SK-N-SH (cell line): ENCODE data around the gene OR51E1. TPM values are rescaled to one million over a fixed set of nuclear protein-coding genes. Genes with fewer than 3 reads are reported as not detected.

ENCODE experiments used
- CTCF ChIA-PET: fragments of 300-600, 350-600 bp; formaldehyde crosslinking; extraction: SDS; loops from one replicate; lab custom pipeline; 2021; lab: Yijun Ruan, JAX
- POLR2A ChIA-PET: fragments of 350-600 bp; sonication (Branson Sonifier 250); formaldehyde crosslinking; extraction: SDS; loops from one replicate; lab custom pipeline; 2020; ENCODE audit warnings: antibody characterized with exemption, inconsistent platforms; lab: Yijun Ruan, JAX
- DNase-seq: peaks from one replicate; pipeline ENCODE4 v3.0.0; 2012
- H2AFZ ChIP-seq: fragments of 200-600 bp; sonication (generic); 2 replicates; pipeline ENCODE4 v1.8.1; 2016; ENCODE audit warnings: antibody characterized with exemption, mild to moderate bottlenecking, low read depth
- H3F3A ChIP-seq: fragments of 200-600 bp; sonication (generic); replicated peaks from 2 replicates; pipeline ENCODE3; 2016; ENCODE audit warnings: antibody characterized with exemption, mild to moderate bottlenecking; ENCODE audit not compliant: insufficient read depth
- H3K27ac ChIP-seq, 2 experiments: fragments of 200-500 bp in 1 of 2; fragments of 200-600 bp in 1 of 2; sonication (Bioruptor generic) in 1 of 2; sonication (generic), shearing (Covaris generic) in 1 of 2; 2 replicates each; pipeline versions ENCODE4 v1.5.1 to v1.6.1; 2014 to 2016; ENCODE audit warnings: low read depth in 2 of 2, inconsistent platforms in 1 of 2, low read length in 1 of 2, mild to moderate bottlenecking in 1 of 2, mixed read lengths in 1 of 2
- H3K27me3 ChIP-seq: fragments of 200-600 bp; sonication (generic), shearing (Covaris generic); 2 replicates; pipeline ENCODE4 v1.6.1; 2016; ENCODE audit warnings: mixed run types; ENCODE audit not compliant: insufficient read depth
- H3K36me3 ChIP-seq, 2 experiments: fragments of 200-500 bp in 1 of 2; fragments of 200-600 bp in 1 of 2; sonication (Bioruptor generic) in 1 of 2; sonication (generic) in 1 of 2; replicated peaks in 1 of 2; 2 replicates each; pipeline versions ENCODE3 to v1.5.1; 2014 to 2016; ENCODE audit warnings: low read length in 1 of 2, mild to moderate bottlenecking in 1 of 2; ENCODE audit not compliant: insufficient read depth in 2 of 2, control insufficient read depth in 1 of 2
- H3K4me1 ChIP-seq, 2 experiments: fragments of 200-500 bp in 1 of 2; fragments of 200-600 bp in 1 of 2; sonication (Bioruptor generic) in 1 of 2; sonication (generic), shearing (Covaris generic) in 1 of 2; 2 replicates each; pipeline versions ENCODE4 v1.5.1 to v1.6.1; 2014 to 2016; ENCODE audit warnings: low read depth in 1 of 2, low read length in 1 of 2, mixed run types in 1 of 2; ENCODE audit not compliant: insufficient read depth in 2 of 2, control insufficient read depth in 1 of 2
- H3K4me2 ChIP-seq: fragments of 200-600 bp; sonication (generic), shearing (Covaris generic); 2 replicates; pipeline ENCODE4 v1.6.1; 2017; ENCODE audit warnings: mixed run types
- H3K4me3 ChIP-seq, 2 experiments: fragments of 200-500 bp in 1 of 2; fragments of 200-600 bp in 1 of 2; sonication (Bioruptor generic) in 1 of 2; sonication (generic), shearing (Covaris generic) in 1 of 2; 2 replicates each; pipeline versions ENCODE4 v1.5.1 to v1.8.1; 2014 to 2016; ENCODE audit warnings: low read depth in 2 of 2, inconsistent platforms in 1 of 2, low read length in 1 of 2, mild to moderate bottlenecking in 1 of 2, mixed read lengths in 1 of 2, moderate library complexity in 1 of 2
- H3K79me2 ChIP-seq: fragments of 200-600 bp; sonication (generic); 2 replicates; pipeline ENCODE4 v1.8.1; 2017; ENCODE audit warnings: mild to moderate bottlenecking; ENCODE audit not compliant: insufficient read depth
- H3K9ac ChIP-seq: fragments of 200-600 bp; sonication (generic); 2 replicates; pipeline ENCODE4 v1.6.1; 2017; ENCODE audit warnings: mixed run types
- H3K9me2 ChIP-seq: fragments of 200-600 bp; sonication (generic); 2 replicates; pipeline ENCODE4 v1.6.1; 2017; ENCODE audit warnings: mixed run types
- H3K9me3 ChIP-seq: fragments of 200-600 bp; sonication (generic); 2 replicates; pipeline ENCODE4 v1.6.1; 2017; ENCODE audit warnings: mixed run types, mild to moderate bottlenecking, moderate library complexity
- H4K20me1 ChIP-seq: fragments of 200-600 bp; sonication (generic); 2 replicates; pipeline ENCODE4 v1.6.1; 2017; ENCODE audit warnings: mild to moderate bottlenecking, mixed run types; ENCODE audit not compliant: insufficient read depth
- CHD2 ChIP-seq: fragments of 150-350 bp; IDR thresholded peaks from 2 replicates; pipeline ENCODE4 v1.6.1; 2018; ENCODE audit warnings: low read length; ENCODE audit not compliant: partially characterized antibody
- EP300 ChIP-seq, 2 experiments: IDR thresholded peaks; 2 replicates each; pipeline versions ENCODE4 v1.4.0 to v1.6.1; 2012; ENCODE audit warnings: borderline replicate concordance in 1 of 2, low read depth in 1 of 2, low read length in 1 of 2
- GABPA ChIP-seq: IDR thresholded peaks from 2 replicates; pipeline ENCODE4 v1.4.0; 2012; ENCODE audit warnings: low read depth, mild to moderate bottlenecking
- GATA2 ChIP-seq: sonication (generic); formaldehyde crosslinking; IDR thresholded peaks from 2 replicates; pipeline ENCODE4 v1.5.0; 2020; ENCODE audit warnings: mild to moderate bottlenecking, missing genetic modification reagents
- JUND ChIP-seq: IDR thresholded peaks from 2 replicates; pipeline ENCODE4 v1.4.0; 2012
- NRF1 ChIP-seq: IDR thresholded peaks from 2 replicates; pipeline ENCODE4 v1.6.1; 2012; ENCODE audit warnings: low read depth, mild to moderate bottlenecking, low read length
- POLR2AphosphoS5 ChIP-seq: IDR thresholded peaks from 2 replicates; pipeline ENCODE4 v1.6.1; 2012; ENCODE audit warnings: low read depth, low read length
- RAD21 ChIP-seq: IDR thresholded peaks from 2 replicates; pipeline ENCODE4 v1.6.1; 2012; ENCODE audit warnings: mild to moderate bottlenecking, low read length
- RFX5 ChIP-seq: IDR thresholded peaks from 2 replicates; pipeline ENCODE4 v1.6.1; 2012; ENCODE audit warnings: mild to moderate bottlenecking, improper control_type of control experiment, low read length
- SIN3A ChIP-seq: IDR thresholded peaks from 2 replicates; pipeline ENCODE4 v1.6.1; 2012; ENCODE audit warnings: low read depth, mild to moderate bottlenecking, low read length, moderate library complexity, borderline replicate concordance
- SMC3 ChIP-seq: IDR thresholded peaks from 2 replicates; pipeline ENCODE4 v1.6.1; 2012; ENCODE audit warnings: low read depth, low read length, improper control_type of control experiment
- TAF1 ChIP-seq: IDR thresholded peaks from 2 replicates; pipeline ENCODE4 v1.6.1; 2012; ENCODE audit warnings: low read depth, mild to moderate bottlenecking, low read length, moderate library complexity, borderline replicate concordance
- TEAD4 ChIP-seq: IDR thresholded peaks from 2 replicates; pipeline ENCODE4 v1.4.0; 2012; ENCODE audit warnings: mild to moderate bottlenecking, borderline replicate concordance; ENCODE audit not compliant: insufficient read depth
- USF2 ChIP-seq: fragments of 150-350 bp; IDR thresholded peaks from 2 replicates; pipeline ENCODE4 v1.6.1; 2017; ENCODE audit warnings: antibody characterized with exemption, low read length, low read depth, borderline replicate concordance
- YY1 ChIP-seq: IDR thresholded peaks from 2 replicates; pipeline ENCODE4 v1.4.0; 2012; ENCODE audit warnings: low read depth, mild to moderate bottlenecking
- WGBS: methylation state at CpG from one replicate; pipeline ENCODE4 v1.1.6; 2017; ENCODE audit warnings: low lambda C conversion rate; 5-methylcytosine and 5-hydroxymethylcytosine counted together
- polyA plus RNA-seq, 3 experiments: library from polyadenylated mRNA; depleted of rRNA; stranded (reverse); fragments of >200 nt; gene quantifications; 2 replicates each; pipeline ENCODE4 v1.2.3, GENCODE V29; 2012
- TF ChIP-seq, protein P1 (sequence below): IDR thresholded peaks from 2 replicates; pipeline ENCODE4; 2012
- TF ChIP-seq, protein P2 (sequence below): IDR thresholded peaks from 2 replicates; pipeline ENCODE4 v1.4.0; 2012; ENCODE audit warnings: low read depth
- TF ChIP-seq, protein P3 (sequence below): IDR thresholded peaks from 2 replicates; pipeline ENCODE4 v1.6.1; 2012; ENCODE audit warnings: mild to moderate bottlenecking, low read depth, low read length, moderate library complexity

OR51E1 gene
- polyA plus RNA-seq, 1 of the 3 experiments (the other 2 are of a cell fraction): not detected

DNA sequence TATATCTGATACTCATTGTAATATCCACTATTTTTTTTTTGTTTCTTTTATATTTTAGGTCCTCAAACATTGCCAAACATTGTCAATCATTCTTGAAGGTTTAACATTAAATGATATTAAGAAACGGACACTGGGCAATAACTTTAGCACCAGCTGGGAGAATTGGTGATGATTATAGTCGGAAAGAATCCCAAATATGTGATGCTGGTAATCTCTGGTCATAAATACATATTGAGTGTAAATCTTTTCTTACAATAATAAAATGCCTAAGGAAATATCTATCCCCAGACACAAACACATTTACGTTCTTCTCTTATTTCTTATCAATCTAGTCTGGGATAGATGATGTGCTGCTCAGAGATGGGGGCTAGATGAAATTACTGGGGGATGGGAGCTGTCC is 28.7 kb downstream of the OR51E1 start:
- CTCF ChIA-PET: no interaction called here
- Histone ChIP-seq H3K36me3 (no peaks in the 10 kb centered on the region), H2AFZ (no peak overlapping the region), H3K9me3 (no peaks in the 10 kb centered on the region), H3K9ac (no peak overlapping the region), H3K9me2 (no peaks in the 10 kb centered on the region), H3K27ac (no peak overlapping the region), H3K27me3 (no peaks in the 10 kb centered on the region; the same call in 1 of the 2 replicates), H3K4me2 (0 out of 2 replicates have a peak overlapping the region, but pooled peaks have one; percentile 11), H3K4me3 (no peak overlapping the region), H3K79me2 (no peaks in the 10 kb centered on the region), H4K20me1 (no peaks in the 10 kb centered on the region), H3F3A (no peaks in the 10 kb centered on the region), H3K4me1 (no peaks in the 10 kb centered on the region)
- POLR2A ChIA-PET: no interaction called here
- TF ChIP-seq, protein P1, sequence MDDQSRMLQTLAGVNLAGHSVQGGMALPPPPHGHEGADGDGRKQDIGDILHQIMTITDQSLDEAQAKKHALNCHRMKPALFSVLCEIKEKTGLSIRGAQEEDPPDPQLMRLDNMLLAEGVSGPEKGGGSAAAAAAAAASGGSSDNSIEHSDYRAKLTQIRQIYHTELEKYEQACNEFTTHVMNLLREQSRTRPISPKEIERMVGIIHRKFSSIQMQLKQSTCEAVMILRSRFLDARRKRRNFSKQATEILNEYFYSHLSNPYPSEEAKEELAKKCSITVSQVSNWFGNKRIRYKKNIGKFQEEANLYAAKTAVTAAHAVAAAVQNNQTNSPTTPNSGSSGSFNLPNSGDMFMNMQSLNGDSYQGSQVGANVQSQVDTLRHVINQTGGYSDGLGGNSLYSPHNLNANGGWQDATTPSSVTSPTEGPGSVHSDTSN: 0 out of 2 replicates have a peak, but pooled peaks have one; percentile 6
- no peak for TF ChIP-seq SIN3A
- 2% methylated on average over 3 of the region's 3 CpGs for WGBS
- no peak for DNase-seq

DNA sequence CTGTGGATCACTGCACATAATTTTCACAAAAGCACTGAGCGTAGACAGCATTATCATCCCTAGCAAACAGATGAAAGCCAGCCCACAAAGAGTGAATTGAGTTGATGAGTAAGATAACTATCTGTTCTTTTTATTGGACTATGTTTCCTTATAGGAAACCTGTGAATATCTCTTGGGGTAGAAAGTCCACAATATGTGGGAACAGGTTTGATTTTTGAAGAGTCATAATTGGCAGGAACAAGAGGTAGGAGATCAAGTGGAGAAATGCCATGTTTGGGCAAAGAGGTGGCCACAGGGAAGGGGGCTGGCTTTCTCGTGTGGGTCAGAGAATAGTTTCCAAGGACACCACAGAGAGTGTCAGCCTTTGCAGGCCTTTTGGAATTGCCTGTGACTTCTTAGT is 30.0 kb downstream of the OR51E1 start:
- no peak overlapping the region for H3K9ac ChIP-seq
- H3K9me2 ChIP-seq: no peaks in the 10 kb centered on the region
- H3K4me2 ChIP-seq: no peak overlapping the region
- no peaks in the 10 kb centered on the region; the same call in 1 of the 2 replicates for H3K27me3 ChIP-seq
- H3K4me3 ChIP-seq: no peak overlapping the region
- H3K9me3 ChIP-seq: no peaks in the 10 kb centered on the region
- 3% methylated on average over 2 of the region's 2 CpGs for WGBS
- ChIA-PET CTCF (no interaction called here), POLR2A (no interaction called here)
- no peaks in the 10 kb centered on the region for H3K79me2 ChIP-seq
- no peaks in the 10 kb centered on the region for H3K4me1 ChIP-seq
- no peak overlapping the region for H3K27ac ChIP-seq
- no peak overlapping the region for H2AFZ ChIP-seq
- TF ChIP-seq CHD2 (no peak), TAF1 (no peak), RFX5 (no peak), GATA2 (CRISPR knock-in tag) (no peak), JUND (no peak), YY1 (no peak), EP300 (IDR thresholded peaks at IDR 0.05; ENCODE audit: borderline replicate concordance in 1 of 2, low read depth in 1 of 2, low read length in 1 of 2) (no peak), GABPA (no peak), SMC3 (no peak), TEAD4 (no peak), POLR2AphosphoS5 (no peak), NRF1 (no peak), RAD21 (no peak), USF2 (no peak)
- TF ChIP-seq, protein P2, sequence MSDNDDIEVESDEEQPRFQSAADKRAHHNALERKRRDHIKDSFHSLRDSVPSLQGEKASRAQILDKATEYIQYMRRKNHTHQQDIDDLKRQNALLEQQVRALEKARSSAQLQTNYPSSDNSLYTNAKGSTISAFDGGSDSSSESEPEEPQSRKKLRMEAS: no peak
- TF ChIP-seq, protein P3, sequence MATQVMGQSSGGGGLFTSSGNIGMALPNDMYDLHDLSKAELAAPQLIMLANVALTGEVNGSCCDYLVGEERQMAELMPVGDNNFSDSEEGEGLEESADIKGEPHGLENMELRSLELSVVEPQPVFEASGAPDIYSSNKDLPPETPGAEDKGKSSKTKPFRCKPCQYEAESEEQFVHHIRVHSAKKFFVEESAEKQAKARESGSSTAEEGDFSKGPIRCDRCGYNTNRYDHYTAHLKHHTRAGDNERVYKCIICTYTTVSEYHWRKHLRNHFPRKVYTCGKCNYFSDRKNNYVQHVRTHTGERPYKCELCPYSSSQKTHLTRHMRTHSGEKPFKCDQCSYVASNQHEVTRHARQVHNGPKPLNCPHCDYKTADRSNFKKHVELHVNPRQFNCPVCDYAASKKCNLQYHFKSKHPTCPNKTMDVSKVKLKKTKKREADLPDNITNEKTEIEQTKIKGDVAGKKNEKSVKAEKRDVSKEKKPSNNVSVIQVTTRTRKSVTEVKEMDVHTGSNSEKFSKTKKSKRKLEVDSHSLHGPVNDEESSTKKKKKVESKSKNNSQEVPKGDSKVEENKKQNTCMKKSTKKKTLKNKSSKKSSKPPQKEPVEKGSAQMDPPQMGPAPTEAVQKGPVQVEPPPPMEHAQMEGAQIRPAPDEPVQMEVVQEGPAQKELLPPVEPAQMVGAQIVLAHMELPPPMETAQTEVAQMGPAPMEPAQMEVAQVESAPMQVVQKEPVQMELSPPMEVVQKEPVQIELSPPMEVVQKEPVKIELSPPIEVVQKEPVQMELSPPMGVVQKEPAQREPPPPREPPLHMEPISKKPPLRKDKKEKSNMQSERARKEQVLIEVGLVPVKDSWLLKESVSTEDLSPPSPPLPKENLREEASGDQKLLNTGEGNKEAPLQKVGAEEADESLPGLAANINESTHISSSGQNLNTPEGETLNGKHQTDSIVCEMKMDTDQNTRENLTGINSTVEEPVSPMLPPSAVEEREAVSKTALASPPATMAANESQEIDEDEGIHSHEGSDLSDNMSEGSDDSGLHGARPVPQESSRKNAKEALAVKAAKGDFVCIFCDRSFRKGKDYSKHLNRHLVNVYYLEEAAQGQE: no peak
- H3K36me3 ChIP-seq: no peaks in the 10 kb centered on the region
- no peak for DNase-seq
- no peaks in the 10 kb centered on the region for H4K20me1 ChIP-seq
- no peaks in the 10 kb centered on the region for H3F3A ChIP-seq
